ENCODE results near the gene PGS1. TPM values are rescaled to one million over a fixed set of nuclear protein-coding genes. Genes with fewer than 3 reads are reported as not detected.

The PGS1 gene
- polyA plus RNA-seq, 1 donor = 52.6 TPM

DNA sequence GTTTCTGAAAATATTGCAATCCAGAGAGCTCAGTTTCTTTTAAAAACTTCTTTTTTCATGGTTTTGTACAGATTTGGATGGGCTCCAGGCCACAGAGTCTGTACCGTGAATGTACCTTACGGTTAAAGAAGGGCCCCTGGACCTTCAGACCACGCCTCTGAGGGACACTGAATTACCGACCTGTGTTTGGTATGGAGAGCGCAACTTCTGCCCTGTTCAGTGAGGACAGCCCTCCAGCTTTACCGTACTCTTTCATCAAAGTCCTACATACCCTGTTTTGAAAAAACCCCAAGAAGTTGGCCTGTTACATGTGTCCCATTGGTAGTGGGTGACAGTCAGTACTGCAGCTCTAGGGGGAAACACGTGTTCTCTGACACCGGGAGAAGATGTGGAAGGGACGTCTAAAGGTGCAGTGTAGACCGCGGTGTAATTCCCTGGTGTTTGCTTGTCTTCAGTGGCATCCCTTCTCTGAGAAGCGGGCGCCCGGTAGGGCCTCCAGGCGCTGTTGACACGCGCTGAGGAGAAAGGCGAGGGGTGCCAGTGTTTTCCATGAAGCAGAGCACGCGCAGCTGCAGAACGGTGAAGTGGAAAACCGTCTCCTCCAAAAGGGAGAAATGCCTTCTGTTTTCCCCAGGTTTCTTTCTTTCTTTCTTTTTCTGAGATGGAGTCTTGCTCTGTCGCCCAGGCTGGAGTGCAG lies 6.2 kb downstream of the PGS1 start:
- no peak for DNase-seq

DNA sequence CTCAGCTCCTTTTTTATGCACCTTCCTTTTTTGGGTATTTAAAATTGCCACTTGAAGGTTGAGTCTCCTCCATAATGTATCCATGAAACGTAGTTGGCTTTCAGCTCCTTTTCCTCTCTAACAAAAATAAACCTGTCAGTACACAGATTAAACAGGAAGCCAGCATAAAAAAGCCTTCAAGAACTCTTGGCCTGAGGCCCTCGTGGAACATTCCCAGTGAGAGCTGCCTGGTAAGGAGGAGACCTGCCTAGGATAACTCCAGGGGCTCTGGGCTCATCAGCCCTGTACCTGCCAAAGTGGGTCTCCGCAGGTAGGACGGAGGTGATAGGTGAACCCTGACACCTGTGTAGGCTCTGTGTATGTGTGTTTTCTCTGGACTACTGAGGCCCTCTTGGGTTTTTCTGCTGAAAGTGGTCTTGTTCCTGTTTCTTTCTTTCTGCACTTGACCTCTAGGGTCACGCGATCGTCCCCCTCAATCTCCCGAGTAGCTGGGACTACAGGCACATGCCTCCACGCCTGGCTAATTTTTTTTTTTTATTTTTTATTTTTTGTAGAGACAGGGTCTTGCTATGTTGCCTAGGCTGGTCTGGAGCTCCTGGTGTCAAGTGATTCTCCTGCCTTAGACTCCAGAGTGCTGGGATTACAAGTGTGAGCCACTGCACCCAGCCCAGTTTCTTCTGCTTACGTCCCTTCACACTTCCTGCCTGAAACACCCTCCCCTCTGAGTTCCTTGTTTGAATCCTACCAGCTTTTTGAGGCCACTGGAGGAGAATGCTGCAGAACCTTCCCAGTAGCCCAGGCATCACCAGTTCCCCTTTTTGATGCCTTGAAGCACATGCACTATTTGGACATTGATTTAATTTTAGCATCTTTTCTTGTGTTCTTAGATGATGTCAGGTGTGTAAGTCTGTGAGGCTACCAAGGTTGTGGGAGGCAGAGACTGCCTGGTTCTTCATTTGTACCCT lies 9.8 kb downstream of the PGS1 start:
- no peak for DNase-seq

DNA sequence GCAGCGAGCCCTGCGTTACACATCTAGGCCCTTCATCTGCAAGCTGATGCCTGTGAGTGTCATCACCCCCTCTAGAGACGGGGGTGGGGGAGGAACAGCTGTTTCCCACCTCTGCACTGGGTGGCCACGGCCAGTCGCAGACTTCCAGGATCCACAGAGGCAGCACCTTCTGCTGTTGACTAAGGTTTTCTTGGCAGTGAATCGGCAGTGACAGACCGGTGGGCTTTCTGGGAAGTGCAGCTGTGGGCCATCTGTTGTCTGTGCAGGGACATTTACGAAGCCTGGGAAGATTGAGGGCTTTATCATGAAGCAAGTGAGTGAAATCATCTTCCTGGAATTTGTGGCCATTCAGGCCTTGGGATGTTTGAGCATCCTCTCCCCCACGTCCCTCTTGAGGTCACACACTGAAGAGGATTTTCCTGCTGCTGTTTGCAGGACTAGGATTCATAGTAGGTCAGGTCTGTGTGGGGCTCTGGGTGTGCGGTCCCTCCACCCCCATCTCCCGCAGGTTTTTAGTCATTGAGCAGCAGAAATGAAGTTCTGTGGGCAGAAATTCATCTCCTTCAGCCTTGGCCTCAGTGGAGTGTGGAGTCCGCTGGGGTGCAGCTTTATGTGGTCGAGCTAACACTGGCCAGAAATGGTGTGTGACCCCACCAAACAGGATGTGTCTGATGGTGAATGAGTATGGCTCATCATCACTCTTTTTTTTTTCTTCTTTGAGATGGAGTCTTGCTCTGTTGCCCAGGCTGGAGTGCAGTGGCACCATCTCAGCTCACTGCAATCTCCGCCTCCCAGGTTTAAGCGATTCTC lies 12.0 kb downstream of the PGS1 start:
- DNase-seq = no peak

DNA sequence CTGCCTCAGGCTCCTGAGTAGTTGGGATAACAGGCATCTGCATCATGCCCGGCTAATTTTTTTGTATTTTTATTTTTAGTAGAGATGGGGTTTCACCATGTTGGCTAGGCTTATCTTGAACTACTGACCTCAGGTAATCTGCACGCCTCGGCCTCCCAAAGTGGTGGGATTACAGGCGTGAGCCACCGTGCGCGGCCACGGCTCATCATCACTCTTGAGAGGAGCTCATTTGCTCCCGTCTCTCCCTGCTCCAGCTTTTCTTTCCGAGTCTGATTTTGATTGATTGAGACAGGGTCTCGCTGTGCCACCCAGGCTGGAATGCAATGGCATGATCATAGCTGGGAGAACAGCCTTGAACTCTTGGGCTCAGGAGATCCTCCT lies 12.6 kb downstream of the PGS1 start:
- no peak for DNase-seq

DNA sequence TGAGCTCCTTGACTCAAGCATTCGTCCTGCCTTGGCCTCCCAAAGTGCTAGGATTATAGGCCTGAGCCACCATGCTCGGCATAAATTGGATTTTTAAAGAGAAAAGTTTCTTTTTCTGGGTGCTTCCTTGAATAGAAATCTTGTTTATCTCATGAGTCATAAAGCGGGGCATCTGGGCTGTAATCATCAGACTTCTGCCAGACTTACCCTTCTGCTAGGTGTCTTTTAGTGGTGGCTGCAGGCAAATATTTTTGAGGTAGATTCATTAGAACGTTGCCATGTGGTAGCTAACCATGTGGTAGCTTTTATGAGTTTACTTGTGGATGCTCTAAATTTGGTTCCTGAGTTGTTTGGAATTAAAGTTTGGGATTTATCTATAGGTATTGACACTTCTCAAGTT lies 13.4 kb downstream of the PGS1 start:
- DNase-seq = no peak

DNA sequence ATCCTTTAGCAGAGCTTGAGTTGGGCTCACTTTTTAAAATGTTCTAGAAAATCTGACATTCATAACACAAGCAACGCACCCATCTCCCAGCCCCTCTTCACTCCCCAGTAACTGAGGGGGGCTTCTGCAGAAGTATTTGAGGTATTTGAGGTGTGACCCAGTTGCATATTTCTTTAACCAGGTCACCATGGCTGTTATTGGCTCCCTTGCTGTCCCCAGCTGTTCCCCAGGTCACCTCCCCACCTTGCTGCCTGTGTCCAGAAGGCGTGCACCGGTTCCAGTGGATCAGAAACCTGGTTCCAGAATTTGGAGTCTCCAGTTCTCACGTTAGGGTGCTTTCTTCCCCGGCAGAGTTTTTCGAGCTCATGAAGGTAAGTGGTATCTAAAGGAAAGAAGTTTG lies 13.8 kb downstream of the PGS1 start:
- no peak for DNase-seq

DNA sequence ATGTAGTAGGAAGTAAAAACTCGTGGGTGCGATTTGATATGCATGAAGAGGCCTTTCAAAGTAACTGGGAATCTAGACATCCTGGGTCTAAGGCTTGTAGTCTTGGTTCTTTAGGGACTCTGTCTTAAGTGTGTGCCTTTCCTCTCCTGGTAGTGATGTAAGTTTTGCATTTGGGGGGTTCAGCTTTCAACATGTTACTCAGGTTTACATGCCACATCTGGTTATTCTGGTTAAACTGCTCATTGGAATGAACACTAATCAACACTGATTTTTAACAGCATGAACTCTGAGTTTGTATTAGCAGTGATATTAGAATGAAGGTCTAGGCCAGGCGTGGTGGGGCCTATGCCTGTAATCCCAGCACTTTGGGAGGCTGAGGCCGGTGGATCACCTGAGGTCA lies 15.1 kb downstream of the PGS1 start:
- no peak for DNase-seq

DNA sequence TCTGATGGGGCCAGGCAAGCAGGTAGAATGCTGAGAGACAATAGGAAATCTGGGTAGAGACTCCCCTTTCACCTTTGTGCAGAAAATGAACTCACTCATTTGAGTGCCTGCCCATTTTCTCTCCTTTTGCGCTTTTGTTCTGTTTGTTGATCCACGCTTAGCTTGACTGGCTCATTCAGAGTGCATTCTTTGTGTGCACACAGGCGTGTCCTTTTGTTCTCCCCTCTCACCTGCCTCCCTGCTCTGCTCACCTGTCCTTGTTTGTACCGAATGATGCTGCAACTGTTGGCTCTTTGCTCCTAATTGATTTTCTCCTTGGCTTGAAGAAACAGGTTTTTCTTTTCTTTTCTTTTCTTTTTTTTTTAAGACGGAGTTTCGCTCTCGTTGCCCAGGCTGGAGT lies 15.8 kb downstream of the PGS1 start:
- no peak for DNase-seq

DNA sequence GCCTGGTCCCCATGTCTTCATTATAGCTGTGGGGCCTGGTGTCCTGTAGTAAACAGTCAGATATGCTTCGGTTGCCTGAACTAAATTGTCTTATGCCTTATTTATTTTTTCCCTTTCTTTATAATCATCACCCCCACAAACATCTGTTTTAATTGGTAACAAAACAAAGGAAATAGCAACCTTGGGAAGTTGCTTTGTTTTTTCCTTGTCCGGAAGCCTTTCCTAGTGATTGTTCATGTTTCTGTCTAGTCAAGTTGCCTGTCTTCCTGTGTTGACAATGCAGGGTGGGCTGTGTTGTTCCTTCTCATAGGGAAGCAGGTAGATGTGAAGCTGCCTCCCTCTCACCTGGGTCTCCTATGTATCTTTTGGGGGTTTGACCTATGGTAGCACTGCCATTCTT lies 16.7 kb downstream of the PGS1 start:
- DNase-seq = no peak

DNA sequence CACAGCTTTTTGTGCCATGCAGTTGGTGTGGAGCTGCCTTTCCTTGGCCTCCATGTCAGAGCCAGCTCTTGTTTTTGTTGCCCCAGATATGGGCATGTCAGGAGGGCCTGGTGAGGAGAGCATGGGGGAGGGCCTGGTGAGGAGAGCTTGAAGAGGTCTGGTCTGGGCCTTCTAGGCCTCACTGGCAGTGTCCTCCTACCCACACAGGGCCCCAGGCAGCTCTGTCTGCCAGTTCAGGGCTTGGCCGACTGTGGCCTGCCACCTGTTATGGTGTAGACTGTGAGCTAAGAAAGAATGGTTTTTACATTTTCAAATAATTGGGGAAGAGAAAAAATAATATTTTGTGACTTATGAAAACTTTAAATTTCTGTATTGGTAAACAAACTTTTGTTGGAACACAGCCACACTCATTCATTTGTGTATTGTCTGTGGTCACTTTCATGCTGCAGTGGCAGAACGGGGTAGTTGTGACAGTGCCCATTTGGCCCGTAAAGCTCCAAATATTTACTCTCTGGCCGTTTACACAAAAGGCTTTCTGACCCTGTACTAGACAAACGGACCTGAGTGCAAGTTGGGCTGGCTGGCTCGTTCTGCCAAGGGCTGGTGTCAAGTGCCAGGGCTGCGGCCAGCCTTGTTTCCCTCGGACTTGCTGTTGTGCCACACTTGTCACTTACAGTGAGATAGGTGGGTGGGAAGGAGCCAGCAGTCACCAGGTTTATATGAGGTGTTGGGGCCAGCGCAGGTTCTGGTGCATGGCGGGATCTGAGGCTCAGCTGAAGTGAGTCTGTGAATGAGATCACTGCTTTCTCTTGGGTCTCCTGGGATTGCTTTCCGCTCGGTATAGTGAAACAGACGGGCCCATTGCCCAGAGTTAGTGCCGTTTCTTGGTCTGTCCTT lies 18.2 kb downstream of the PGS1 start:
- no peak for DNase-seq

DNA sequence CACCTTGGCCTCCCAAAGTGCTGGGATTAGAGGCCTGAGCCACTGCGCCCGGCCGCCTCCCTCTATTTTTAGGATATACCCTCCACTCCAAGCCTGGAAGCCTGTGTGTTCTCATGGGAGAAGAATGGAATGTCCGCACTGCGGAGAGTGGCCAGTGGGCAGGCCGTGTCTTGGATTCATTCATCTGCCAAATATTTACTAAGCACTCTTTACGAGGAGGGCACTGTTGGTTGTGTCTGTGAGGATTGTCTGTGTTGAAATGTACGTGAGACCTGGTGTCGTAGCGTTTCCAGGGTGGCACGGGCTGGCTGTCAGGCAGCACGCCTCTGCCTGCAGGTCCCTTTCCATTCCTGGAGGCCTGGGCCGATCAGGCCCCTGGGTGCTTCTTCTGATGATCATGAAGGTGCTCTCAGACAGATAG lies 19.2 kb downstream of the PGS1 start:
- no peak for DNase-seq

DNA sequence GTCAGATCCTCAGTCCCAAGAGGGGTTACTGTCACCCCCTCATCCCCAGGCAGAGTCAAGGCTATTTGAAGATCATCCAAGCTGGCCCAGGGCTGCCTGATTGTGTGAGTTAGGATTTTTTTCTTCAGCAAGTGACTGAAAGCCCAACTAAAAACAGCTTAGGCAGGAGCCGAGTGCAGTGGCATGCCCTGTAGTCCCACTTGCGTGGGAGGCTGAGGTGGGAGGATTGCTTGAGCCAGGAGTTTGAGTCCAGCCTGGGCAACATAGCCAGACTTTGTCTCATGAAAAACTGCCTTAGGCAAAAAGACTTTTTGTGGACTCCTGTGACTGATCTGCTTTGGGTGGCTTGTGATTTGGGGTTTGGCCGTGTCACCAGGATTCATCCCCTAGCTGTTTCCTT lies 19.9 kb downstream of the PGS1 start:
- DNase-seq = no peak

DNA sequence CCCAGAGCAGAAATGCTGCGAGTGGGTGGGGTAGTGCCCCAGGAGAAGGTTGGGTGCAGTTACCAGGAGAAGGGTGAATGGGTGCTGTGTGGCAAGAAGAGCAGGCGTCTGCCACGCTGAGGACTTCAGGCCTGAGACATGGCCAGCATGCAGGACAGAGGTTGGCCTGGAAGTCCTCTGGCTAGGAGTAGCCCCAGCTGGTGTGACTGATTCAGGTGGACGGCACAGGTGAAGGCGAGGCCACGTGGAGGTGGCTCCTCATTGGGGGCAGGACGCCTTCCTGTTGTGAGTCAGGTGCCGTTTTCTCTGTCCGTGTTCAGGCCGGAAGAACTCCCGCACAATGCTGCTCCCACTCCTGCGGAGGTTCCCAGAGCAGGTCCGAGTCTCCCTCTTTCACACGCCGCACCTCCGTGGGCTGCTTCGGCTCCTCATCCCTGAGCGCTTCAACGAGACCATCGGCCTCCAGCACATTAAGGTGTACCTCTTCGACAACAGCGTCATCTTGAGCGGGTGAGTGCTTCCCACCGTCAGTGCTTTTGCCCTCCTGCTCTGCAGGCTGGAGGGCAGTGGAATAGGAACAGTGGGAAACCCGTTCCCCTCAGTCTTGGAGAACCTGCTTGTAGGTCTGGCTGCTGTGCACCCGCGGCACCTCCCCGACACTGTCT lies 20.7 kb downstream of the PGS1 start:
- no peak for DNase-seq

DNA sequence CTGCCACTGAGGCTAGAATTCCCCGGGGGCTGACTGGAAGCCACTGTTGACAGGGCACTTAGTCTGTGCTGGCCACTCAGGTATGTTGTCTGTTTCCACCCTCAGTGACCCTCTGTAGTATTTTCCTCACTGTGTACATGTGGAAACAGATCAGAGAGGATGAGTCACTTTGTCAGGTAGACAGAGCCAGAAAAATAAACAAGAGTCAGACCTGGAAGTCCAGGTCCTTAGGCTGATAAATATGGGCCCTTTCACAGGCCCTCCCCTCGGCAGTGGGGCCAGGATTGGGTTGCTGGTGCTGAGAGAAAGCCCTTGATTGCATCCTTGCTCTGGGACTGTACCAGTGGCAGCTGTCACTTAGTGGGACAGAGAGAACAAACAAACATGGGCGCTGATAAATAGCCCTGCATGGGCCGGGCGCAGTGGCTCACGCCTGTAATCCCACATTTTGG lies 21.3 kb downstream of the PGS1 start:
- no peak for DNase-seq

DNA sequence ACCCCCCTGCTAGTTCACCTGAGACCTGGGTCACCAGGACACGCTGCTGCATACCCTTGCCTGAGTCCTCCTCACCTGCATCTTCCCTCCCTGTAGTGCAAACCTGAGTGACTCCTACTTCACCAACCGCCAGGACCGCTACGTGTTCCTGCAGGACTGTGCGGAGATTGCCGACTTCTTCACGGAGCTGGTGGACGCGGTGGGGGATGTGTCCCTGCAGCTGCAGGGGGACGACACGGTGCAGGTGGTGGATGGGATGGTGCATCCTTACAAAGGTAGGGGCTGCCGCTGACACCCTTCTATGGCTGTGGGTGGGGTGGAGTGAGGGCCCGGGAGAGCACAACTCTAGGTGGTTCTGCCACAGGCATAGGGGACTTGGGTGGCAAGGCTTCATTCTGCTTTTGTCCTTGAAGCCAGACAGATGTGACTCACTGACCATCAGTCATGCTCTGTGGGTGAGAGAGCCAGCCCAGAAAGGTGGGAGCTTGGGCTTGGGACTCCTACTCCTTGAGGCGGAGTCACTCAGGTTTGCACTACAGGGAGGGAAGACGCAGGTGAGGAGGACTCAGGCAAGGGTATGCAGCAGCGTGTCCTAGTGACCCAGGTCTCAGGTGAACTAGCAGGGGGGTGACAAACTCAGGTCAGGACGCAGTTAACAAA lies 22.3 kb downstream of the PGS1 start:
- DNase-seq = no peak

DNA sequence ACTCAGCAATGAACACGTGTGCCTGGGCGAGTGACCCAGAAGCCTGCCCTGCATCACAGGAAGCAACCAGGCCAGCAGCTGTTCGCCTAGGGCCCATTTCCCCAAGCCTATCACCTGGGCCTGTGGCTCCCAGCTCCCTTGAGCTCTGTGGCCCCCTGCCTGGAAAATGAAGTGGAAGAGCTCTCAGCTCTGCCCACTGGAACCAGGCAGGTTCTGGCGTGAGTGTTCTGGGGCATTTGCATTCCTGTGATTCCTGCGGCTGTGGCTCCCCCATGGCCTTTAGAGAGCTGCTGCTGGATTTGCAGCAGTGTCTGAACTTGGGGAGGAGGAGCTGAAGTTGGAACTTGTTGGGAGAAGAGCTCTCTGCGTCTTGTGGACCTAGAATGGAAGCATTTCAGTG lies 22.8 kb downstream of the PGS1 start:
- no peak for DNase-seq

DNA sequence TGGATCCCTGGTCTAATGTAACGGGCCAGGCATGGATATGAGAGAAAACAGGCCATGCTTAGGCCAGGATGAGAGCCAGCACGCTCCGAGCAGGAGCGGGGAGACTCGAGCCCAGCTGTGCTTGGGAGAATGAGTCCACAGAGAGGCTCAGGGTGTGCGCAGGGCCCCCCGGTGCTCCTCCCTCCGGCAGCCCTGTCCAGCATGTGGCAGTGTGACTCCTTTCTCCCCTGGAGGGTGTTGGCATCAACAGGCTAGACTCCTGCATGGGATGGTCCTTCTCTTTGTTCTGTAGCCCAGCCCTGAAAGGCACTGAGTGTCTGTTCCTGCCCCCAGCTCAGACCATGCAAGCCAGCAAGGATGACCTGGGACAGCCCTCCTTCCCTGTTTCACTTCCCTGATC lies 23.4 kb downstream of the PGS1 start:
- DNase-seq = no peak

DNA sequence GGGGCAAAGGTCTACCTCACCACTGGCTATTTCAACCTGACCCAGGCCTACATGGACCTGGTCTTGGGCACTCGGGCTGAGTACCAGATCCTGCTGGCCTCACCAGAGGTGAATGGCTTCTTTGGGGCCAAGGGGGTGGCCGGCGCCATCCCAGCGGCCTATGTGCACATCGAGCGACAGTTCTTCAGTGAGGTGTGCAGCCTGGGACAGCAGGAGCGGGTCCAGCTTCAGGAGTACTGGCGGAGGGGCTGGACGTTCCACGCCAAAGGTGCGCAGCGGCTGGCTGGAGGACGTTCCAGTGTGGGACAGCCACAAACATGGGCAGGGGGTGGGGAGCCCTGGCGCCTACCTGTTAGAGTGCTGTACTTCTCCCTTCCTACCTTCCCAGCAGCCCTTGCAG lies 25.4 kb downstream of the PGS1 start:
- DNase-seq = no peak

DNA sequence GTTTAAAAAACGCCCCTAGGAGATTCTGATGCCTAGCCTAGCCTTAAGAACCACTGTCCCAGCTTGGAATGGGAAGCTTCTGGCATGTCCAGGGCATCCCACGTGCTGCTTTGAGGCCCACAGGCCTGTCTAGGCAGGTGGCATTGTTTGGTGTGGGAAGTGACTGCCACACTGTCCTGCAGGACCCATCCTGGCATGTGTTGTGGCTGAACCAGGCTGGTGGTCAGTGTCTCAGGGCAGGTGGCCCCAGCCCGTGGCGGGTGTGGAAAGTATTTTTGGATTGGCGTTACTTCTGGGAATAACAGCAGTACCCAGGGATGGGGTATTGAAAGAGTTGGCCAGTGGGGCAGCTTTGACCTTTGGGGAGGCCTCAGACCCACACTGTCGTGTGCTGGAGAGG lies 27.9 kb downstream of the PGS1 start:
- DNase-seq = no peak

DNA sequence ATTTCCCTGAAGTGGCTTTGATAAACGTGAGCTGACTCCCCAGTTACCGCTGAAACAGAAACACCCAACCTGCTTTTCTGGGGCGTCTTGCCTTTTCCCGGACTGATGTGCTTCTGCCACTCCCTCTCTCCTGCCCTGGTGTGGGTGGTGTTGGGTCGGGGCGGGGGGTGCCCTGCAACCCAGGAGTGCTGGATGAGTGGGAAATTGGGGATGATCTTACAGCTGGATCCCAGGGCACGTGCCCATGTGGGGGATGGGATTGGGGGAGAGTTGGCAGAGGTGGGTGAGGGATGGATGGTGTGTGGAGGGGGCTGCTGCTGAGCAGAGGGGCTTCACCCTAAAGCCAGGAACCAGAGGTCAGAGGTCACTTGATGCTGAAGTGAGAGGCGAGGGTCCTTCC lies 28.5 kb downstream of the PGS1 start:
- DNase-seq = no peak
